ENCODE measurements around the gene DCAF12.

DNA sequence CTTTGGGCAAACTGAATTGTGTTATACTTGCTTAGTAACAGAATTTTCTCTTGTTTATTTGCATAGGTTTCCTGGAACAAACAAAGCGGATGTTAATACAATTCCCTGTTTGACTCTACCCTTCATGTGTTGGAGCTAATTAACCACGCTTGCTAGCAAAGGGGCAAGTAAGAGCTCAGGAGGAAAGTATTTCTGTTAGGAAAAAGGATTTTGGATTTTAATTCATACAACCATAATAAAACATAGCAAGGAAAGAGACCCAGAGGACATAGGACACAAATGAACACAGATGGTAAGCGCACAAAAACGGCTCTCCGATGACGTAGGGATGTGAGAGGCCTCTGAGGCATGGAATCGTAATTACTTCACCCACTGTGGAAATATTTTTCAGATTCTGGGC is 5.1 kb upstream of the DCAF12 start:
- TF ChIP-seq CTCF (IDR thresholded peaks at IDR 0.05) (no peak), EZH2 (IDR thresholded peaks at IDR 0.05; ENCODE audit: borderline replicate concordance, insufficient read depth, low read depth, low read length, poor library complexity, severe bottlenecking) (no peak)
